HL-60/S4 (cell line): ENCODE measurements around the gene CST6.

Experiments
- in situ Hi-C: fragments of 300-500 bp; cut with MboI; formaldehyde crosslinking; loops from 2 replicates; pipeline ENCODE4 v1.14.3; 2022; ENCODE audit warnings: low sequenced_read_pairs

CST6 gene, protein sequence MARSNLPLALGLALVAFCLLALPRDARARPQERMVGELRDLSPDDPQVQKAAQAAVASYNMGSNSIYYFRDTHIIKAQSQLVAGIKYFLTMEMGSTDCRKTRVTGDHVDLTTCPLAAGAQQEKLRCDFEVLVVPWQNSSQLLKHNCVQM

GRCh38 chr11:66011785-66012303 lies at the start of gene CST6:
Gene CST6 (plus strand): TSS chr11:66012008. CDS start chr11:66012045, 37 bp downstream.
- in situ Hi-C loops, result no loop called here

DNA sequence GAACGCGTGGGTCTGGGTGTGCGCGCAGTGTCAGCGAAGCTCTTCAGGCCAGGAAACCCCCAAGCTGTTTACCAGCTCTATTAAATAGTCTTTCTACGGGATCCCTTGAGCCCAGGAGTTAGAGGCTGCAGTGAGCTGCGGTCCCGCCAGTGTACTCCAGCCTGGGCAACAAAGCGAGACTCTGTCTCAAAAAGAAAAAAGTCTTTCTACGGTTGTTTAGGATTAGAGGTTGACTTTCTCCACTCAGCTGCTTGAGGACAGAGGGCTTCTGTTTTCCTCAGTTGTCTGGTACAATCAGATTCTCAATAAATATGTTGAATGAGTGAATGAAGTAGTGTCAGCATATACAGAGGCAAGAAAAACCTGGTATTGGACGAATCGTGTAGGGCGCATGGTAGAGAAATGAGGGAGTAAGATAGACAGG lies 49.7 kb upstream of the CST6 start:
- in situ Hi-C loops, result no loop called here

DNA sequence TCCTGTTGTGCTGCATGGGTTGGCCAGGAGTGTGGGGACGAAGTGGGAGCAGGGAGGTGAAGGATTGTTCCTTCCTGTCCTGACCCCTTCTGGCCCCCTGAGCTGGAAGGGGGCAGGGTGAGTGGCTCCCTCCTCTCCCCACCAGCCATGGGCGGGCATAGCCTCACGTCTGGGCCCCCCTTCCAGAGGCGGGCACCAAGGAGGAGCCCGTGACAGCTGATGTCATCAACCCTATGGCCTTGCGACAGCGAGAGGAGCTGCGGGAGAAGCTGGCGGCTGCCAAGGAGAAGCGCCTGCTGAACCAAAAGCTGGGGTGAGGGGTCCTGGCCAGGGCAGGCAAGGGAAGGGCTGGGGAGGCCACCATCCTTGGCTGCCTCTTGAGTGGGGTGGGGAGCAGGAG lies 46.9 kb upstream of the CST6 start:
- in situ Hi-C loops, result no loop called here

GRCh38 chr11:65965986-65966762 lies 45.6 kb upstream of the CST6 start:
- in situ Hi-C loops, result no loop called here

DNA sequence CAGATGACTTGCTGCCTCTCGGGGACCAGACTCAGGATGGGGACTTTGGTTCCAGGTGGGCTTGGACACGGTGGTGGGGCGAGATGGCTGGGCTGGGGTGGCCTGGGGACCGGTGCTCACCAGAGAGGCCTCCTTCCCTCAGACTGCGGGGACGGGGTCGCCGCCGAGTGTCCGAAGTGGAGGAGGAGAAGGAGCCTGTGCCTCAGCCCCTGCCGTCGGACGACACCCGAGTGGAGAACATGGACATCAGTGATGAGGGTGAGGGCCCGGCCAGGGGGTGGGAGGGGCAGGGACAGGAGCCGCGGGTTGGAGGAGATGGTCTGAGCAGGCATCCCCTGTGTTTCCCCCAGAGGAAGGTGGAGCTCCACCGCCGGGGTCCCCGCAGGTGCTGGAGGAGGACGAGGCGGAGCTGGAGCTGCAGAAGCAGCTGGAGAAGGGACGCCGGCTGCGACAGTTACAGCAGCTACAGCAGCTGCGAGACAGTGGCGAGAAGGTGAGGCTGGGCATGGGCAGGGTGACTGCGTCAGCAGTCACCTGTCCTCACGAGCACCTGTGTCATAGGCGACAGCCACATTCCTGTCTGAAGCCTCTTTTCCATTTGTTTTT lies 44.4 kb upstream of the CST6 start:
- in situ Hi-C loops, result no loop called here

- in situ Hi-C loops, result no loop called here
These were observed 43.0 kb upstream of the CST6 start for GRCh38 chr11:65968600-65969482.

- in situ Hi-C loops, result no loop called here
These were observed 39.7 kb upstream of the CST6 start for GRCh38 chr11:65972116-65972515.

DNA sequence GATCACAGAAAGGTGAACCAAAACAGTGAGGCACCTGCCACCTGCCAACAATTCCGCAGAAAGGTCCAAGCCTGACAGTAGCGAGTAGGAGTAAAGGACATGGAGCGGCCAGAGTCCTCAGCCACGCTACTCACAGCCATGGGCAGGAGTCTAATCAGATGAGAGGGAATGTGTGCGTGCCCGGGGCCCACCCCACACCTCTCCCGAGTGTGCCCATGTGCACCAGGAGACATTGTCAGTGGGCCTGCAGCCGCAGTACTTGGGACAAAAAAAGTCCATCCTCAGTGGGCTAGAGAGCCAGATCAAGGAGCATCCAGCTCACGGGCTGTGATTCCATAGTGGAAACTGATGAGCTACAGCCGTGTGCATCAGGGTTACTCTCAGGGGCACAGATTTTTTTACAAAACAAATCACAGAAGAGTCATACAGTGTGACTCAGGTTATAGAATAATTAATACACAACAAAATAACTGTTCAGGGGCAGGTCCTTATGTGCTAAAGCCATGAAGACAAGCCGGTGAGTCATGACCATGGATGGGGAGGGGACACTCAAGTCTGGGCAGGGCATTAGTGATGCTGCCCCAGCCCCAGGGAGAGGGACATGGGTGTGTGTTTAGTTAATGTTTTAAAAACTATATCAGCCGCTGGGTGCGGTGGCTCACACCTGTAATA lies 38.2 kb upstream of the CST6 start:
- in situ Hi-C loops, result no loop called here

- in situ Hi-C loops, result no loop called here
These were observed 36.0 kb upstream of the CST6 start for GRCh38 chr11:65975771-65976170.

GRCh38 chr11:65976216-65977176 lies 35.3 kb upstream of the CST6 start:
- in situ Hi-C loops, result no loop called here

DNA sequence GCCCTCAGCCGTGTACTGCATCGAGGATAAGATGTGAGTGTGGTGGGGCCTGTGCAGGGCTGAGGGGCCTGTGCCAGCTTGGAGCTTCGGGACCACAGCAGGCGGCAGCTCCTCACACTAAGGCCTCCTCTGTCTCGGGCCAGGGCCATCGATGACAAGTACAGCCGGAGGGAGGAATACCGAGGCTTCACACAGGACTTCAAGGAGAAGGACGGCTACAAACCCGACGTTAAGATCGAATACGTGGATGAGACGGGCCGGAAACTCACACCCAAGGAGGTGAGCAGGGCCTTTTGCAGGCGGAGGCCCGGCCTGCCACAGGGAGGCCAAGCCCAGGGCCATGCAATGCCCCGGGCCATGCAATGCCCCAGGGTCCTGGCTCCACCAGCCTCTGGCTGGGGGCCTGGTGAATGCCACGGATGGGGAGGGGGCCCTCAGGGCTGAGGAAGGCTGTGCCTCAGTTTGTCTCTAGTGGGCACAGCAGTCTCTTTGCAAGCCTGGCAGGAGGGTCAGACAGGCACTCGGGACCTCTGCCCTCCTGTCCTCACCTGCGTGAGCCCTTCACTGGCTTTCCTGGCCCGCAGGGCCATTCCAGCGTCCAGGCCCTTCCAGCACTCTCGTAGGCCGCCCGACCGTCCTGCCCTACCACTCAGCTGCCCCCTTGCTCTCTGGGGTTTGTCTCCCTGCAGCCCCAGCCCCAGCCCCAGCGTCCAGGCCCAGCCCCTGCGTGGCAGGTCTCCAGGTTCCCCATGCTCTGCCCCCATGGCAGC lies 34.0 kb upstream of the CST6 start:
- in situ Hi-C loops, result no loop called here

DNA sequence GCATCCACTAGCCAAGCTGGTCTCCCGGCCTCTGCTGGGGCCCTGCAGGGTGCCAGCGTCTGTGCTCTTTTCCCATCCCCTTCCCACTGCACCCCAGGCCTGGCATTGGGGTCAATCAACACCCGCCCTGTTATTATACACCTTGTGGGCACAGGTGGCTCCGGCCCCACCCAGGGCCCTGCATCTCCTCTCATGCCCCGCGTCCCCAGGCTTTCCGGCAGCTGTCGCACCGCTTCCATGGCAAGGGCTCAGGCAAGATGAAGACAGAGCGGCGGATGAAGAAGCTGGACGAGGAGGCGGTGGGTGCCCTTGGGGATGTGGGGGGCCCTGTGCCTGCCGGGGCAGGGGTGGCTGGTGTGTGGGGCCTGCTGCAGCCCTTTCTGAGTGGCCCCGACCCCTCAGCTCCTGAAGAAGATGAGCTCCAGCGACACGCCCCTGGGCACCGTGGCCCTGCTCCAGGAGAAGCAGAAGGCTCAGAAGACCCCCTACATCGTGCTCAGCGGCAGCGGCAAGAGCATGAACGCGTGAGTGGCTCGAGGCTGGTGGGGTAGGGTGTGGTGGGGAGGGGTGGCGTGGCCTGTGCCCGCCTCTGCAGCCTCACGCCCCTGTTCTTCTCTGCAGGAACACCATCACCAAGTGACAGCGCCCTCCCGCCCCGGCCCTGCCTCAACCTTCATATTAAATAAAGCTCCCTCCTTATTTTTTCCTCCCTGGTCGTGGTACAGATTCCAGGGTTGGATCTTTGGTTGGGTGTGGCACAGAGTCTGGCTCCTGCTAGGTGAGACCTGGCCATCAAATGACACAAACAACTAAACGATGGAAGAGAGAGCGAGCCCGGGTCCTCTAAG lies 33.2 kb upstream of the CST6 start:
- in situ Hi-C loops, result no loop called here

- in situ Hi-C loops, result no loop called here
These were observed 32.5 kb upstream of the CST6 start for GRCh38 chr11:65979261-65979759.

GRCh38 chr11:65981101-65981740 lies 30.6 kb upstream of the CST6 start:
- in situ Hi-C loops, result loop anchor here (10.0 kb wide), 1 partner anchor 266 kb away; the partner anchor contains the start of gene KAT5

DNA sequence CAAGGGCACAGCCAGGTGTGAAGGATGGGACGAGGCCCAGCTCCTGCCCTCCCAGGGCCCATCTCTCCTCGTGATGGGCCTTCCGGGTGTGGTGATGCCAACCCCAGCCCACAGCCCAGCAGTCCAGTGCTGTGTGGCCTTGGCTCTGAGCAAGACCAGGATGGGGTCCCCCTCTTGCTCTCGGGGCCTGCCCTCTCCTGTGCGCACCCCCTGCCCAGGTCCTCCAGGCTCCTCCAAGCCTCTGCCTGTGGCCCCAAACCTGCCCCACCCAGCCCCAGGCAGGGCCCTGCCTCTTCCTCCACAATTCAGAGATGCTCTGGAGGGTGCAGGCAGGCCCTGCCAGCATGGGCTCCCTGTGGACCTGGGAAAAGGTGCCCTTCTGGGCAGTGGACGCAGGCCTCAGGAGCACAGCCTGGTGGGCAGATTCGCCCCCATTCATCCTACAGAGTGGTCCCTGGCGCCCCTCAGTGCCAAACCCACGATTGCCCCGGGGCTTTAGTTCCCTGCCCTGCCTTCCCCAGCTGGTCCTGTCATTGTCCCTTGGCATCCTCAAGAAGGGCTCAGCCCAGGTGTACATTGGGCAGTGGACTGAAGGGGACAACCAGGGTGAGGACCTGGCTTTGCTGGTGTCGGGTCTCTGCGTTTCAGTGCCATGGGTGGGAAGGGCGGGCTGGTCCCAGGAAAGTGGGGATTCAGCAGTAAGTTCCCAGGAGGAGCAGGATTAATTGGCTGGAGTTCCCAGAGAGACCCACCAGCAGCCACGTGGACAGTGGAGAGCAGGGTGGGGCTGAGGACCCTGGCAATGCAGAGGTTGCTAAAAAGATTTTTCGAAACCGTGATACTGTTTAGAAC lies 29.6 kb upstream of the CST6 start:
- in situ Hi-C loops, result loop anchor here (10.0 kb wide), 1 partner anchor 267 kb away; the partner anchor contains the start of gene KAT5
